MM.1S (cell line): ENCODE data around the gene CNTNAP2.

Source experiments
- DNase-seq: peaks from one replicate; pipeline ENCODE4 v3.0.0-alpha.2; 2015
- H2AFZ ChIP-seq: fragments of 300-600 bp; sonication (generic); 2 replicates; pipeline ENCODE4 v1.6.0; 2016; ENCODE audit warnings: antibody characterized with exemption, low read length
- H3F3A ChIP-seq: fragments of 300-600 bp; sonication (generic); 2 replicates; pipeline ENCODE4 v1.6.1; 2016; ENCODE audit warnings: mild to moderate bottlenecking, antibody characterized with exemption, low read length, moderate library complexity, mixed read lengths; ENCODE audit not compliant: insufficient read depth
- H3K27ac ChIP-seq: fragments of 300-600 bp; sonication (generic); 2 replicates; pipeline ENCODE4 v1.5.1; 2016; ENCODE audit warnings: mild to moderate bottlenecking, low read length
- H3K27me3 ChIP-seq: fragments of 300-600 bp; sonication (generic); replicated peaks from 2 replicates; pipeline ENCODE4 v1.6.0; 2016; ENCODE audit warnings: low read length; ENCODE audit not compliant: insufficient read depth
- H3K36me3 ChIP-seq: fragments of 300-600 bp; sonication (generic); replicated peaks from 2 replicates; pipeline ENCODE4 v1.6.1; 2016; ENCODE audit warnings: mild to moderate bottlenecking, low read length, mixed read lengths; ENCODE audit not compliant: insufficient read depth
- H3K4me1 ChIP-seq: fragments of 300-600 bp; sonication (generic); 2 replicates; pipeline ENCODE4 v1.6.1; 2016; ENCODE audit warnings: low read length, mixed read lengths
- H3K4me2 ChIP-seq: fragments of 300-600 bp; sonication (generic); 2 replicates; pipeline ENCODE4 v1.6.0; 2016; ENCODE audit warnings: low read depth, low read length
- H3K4me3 ChIP-seq: fragments of 300-600 bp; sonication (generic); 2 replicates; pipeline ENCODE4 v1.5.1; 2016; ENCODE audit warnings: low read length, mixed read lengths
- H3K79me2 ChIP-seq: fragments of 300-600 bp; sonication (generic); 2 replicates; pipeline ENCODE4 v1.6.1; 2016; ENCODE audit warnings: mixed run types, low read length, mixed read lengths
- H3K9ac ChIP-seq: fragments of 300-600 bp; sonication (generic); 2 replicates; pipeline ENCODE4 v1.6.1; 2016; ENCODE audit warnings: low read length, mixed read lengths
- H3K9me2 ChIP-seq: fragments of 300-600 bp; sonication (generic); replicated peaks from 2 replicates; pipeline ENCODE4 v1.6.1; 2016; ENCODE audit warnings: mild to moderate bottlenecking, low read length, mixed read lengths; ENCODE audit not compliant: insufficient read depth
- H3K9me3 ChIP-seq: fragments of 300-600 bp; sonication (generic); replicated peaks from 2 replicates; pipeline ENCODE4 v1.6.1; 2016; ENCODE audit warnings: mild to moderate bottlenecking, low read length, mixed read lengths; ENCODE audit not compliant: insufficient read depth
- H4K20me1 ChIP-seq: fragments of 300-600 bp; sonication (generic); 2 replicates; pipeline ENCODE4 v1.6.1; 2016; ENCODE audit warnings: mild to moderate bottlenecking, low read length, moderate library complexity, mixed read lengths; ENCODE audit not compliant: insufficient read depth
- EZH2 ChIP-seq: fragments of 300-600 bp; sonication (generic); optimal IDR thresholded peaks from 2 replicates; pipeline ENCODE3; 2017; ENCODE audit warnings: low read depth, mild to moderate bottlenecking, antibody characterized with exemption, low read length, mixed read lengths
- EZH2phosphoT487 ChIP-seq: fragments of 300-600 bp; sonication (generic); IDR thresholded peaks from 2 replicates; pipeline ENCODE4 v1.6.1; 2018; ENCODE audit warnings: antibody characterized with exemption, low read length
- TF ChIP-seq, protein P1 (sequence below): fragments of 300-600 bp; sonication (generic); IDR thresholded peaks from 2 replicates; pipeline ENCODE4 v1.5.1; 2016; ENCODE audit warnings: antibody characterized with exemption, low read length, mixed read lengths

CNTNAP2 gene

DNA sequence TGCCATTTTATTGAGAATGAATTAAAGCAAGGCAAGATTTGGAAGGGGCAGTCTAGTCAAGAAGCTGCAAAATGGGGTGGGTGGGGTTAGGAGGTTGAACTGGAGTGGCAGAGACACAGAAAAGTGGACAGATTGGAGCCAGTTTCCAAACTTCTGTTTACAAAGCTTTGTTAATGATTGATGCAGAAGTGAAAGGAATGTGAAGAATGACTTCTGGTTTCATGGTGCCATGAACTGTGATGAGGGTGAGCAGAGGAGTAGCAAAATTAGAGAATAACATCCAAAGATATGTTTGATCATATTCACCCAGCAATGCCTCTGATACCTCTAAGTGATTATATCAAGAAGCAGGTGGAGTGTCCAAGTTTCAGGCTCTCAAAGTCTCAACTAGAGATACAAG lies 1356.0 kb downstream of the CNTNAP2 start:
- Histone ChIP-seq H3K4me2 (no peak overlapping the region), H3K79me2 (no peaks in the 10 kb centered on the region), H3K4me1 (no peaks in the 10 kb centered on the region), H4K20me1 (no peaks in the 10 kb centered on the region), H3K36me3 (no peaks in the 10 kb centered on the region), H2AFZ (no peak overlapping the region), H3K9me3 (no peaks in the 10 kb centered on the region), H3K27me3 (no peaks in the 10 kb centered on the region), H3K4me3 (no peak overlapping the region), H3F3A (no peaks in the 10 kb centered on the region), H3K9ac (no peak overlapping the region), H3K27ac (no peak overlapping the region), H3K9me2 (no peaks in the 10 kb centered on the region)
- no peak for TF ChIP-seq EZH2
- TF ChIP-seq EZH2phosphoT487 = no peak
- TF ChIP-seq, protein P1, sequence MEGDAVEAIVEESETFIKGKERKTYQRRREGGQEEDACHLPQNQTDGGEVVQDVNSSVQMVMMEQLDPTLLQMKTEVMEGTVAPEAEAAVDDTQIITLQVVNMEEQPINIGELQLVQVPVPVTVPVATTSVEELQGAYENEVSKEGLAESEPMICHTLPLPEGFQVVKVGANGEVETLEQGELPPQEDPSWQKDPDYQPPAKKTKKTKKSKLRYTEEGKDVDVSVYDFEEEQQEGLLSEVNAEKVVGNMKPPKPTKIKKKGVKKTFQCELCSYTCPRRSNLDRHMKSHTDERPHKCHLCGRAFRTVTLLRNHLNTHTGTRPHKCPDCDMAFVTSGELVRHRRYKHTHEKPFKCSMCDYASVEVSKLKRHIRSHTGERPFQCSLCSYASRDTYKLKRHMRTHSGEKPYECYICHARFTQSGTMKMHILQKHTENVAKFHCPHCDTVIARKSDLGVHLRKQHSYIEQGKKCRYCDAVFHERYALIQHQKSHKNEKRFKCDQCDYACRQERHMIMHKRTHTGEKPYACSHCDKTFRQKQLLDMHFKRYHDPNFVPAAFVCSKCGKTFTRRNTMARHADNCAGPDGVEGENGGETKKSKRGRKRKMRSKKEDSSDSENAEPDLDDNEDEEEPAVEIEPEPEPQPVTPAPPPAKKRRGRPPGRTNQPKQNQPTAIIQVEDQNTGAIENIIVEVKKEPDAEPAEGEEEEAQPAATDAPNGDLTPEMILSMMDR = no peak
- DNase-seq = no peak

DNA sequence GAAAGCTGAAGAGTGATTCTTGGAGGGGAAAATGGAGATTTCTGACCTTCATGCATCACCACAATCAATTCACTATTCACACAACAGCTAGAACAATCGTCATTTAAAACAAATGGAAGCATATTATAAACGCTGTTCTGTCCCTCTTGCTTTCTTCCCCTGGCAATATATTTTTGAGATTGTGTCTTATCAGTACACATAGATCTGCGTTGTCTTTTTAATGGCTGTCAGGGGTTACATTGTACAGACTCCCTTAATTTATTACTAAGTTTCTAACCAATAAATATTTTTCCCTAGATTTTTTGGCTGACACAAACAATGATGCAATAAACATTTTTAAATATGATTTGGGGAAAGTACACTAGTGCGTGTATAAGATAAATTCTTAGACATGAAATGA lies 1358.3 kb downstream of the CNTNAP2 start:
- DNase-seq = no peak
- H3K9me2 ChIP-seq = no peaks in the 10 kb centered on the region
- H3K9ac ChIP-seq = no peak overlapping the region
- H3K4me1 ChIP-seq = no peaks in the 10 kb centered on the region
- H3K4me3 ChIP-seq = no peak overlapping the region
- no peak overlapping the region for H2AFZ ChIP-seq
- no peaks in the 10 kb centered on the region for H3K79me2 ChIP-seq
- H3K9me3 ChIP-seq = no peaks in the 10 kb centered on the region
- no peaks in the 10 kb centered on the region for H4K20me1 ChIP-seq
- H3K27ac ChIP-seq = no peak overlapping the region
- H3K4me2 ChIP-seq = no peak overlapping the region
- no peaks in the 10 kb centered on the region for H3K36me3 ChIP-seq
- no peaks in the 10 kb centered on the region for H3K27me3 ChIP-seq
- TF ChIP-seq, protein P1 = no peak
- no peak for TF ChIP-seq EZH2phosphoT487
- no peak for TF ChIP-seq EZH2
- no peaks in the 10 kb centered on the region for H3F3A ChIP-seq

GRCh38 chr7:147477526-147477925 lies 1360.9 kb downstream of the CNTNAP2 start:
- no peak overlapping the region for H3K4me2 ChIP-seq
- TF ChIP-seq, protein P1 = no peak
- TF ChIP-seq EZH2 = no peak
- TF ChIP-seq EZH2phosphoT487 = no peak
- H3K27me3 ChIP-seq = no peaks in the 10 kb centered on the region
- H3K79me2 ChIP-seq = no peaks in the 10 kb centered on the region
- no peak overlapping the region for H3K9ac ChIP-seq
- no peaks in the 10 kb centered on the region for H4K20me1 ChIP-seq
- H2AFZ ChIP-seq = no peak overlapping the region
- no peaks in the 10 kb centered on the region for H3F3A ChIP-seq
- DNase-seq = no peak
- no peaks in the 10 kb centered on the region for H3K9me3 ChIP-seq
- H3K36me3 ChIP-seq = no peaks in the 10 kb centered on the region
- no peaks in the 10 kb centered on the region for H3K4me1 ChIP-seq
- no peak overlapping the region for H3K27ac ChIP-seq
- no peak overlapping the region for H3K4me3 ChIP-seq
- H3K9me2 ChIP-seq = no peaks in the 10 kb centered on the region
